ENCODE results near the gene CCDC159. TPM values are rescaled to one million over a fixed set of nuclear protein-coding genes. Genes with fewer than 3 reads are reported as not detected.
"Not testable (repeated sequence)": the region's sequence is repeated elsewhere in the genome, so short reads cannot be mapped to it uniquely, and the experiment has no call there.

CCDC159 gene
- total and polyA plus RNA-seq, 8 donors, result 2.9 to 96.3 (median 55.3) TPM

DNA sequence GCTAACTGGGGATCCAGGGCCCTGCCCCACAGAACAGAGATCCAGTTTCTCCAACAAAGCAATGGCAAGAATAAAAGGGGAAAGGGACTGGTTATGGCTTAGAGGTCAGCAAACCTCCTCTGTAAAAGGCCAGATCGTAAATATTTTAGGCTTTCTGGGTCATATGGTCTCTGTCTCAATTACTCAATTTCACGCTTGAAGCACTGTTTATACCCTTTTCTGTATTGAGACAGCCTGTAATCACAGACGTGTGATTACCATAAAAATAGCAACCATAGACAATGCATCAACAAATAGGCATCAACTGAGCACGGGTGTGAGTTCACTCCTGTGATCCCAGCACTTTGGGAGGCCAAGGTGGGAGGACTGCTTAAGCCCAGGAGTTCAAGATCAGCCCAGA, 16.2 kb upstream of the CCDC159 start:
- H3K4me3 ChIP-seq, result no peak overlapping the region
- DNase-seq, result no peak
- TF ChIP-seq POLR2AphosphoS5 (IDR thresholded peaks at IDR 0.05) (no peak), CTCF (IDR thresholded peaks at IDR 0.05) (no peak), POLR2A (IDR thresholded peaks at IDR 0.05) (no peak), EP300 (IDR thresholded peaks at IDR 0.05) (no peak)
- H3K27ac ChIP-seq, result no peak overlapping the region
- intact Hi-C loops (cut with DNase I; ENCODE audit: low total_unique reads), result no loop called here
- H3K27me3 ChIP-seq, result no peaks in the 10 kb centered on the region
- WGBS, 5 donors, result 63 to 88% (median 83%) methylated on average over 4 of the region's 4 CpGs
- H3K4me1 ChIP-seq, result peaks cover 0 to 16% (median 2%) of the 10 kb centered on the region in 4 donors
- H3K36me3 ChIP-seq, result peaks cover 51 to 100% (median 100%) of the 10 kb centered on the region in 4 donors
- no peaks in the 10 kb centered on the region for H3K9me3 ChIP-seq

- TF ChIP-seq EP300 (IDR thresholded peaks at IDR 0.05) (no peak), POLR2A (IDR thresholded peaks at IDR 0.05) (no peak)
- peaks cover 63 to 100% (median 100%) of the 10 kb centered on the region in 4 donors for H3K36me3 ChIP-seq
- H3K27me3 ChIP-seq, result no peaks in the 10 kb centered on the region
- no peak for DNase-seq
- no peak overlapping the region for H3K4me3 ChIP-seq
- no peak overlapping the region for H3K27ac ChIP-seq
- peaks cover 0 to 6% (median 1%) of the 10 kb centered on the region in 4 donors for H3K4me1 ChIP-seq
- 60 to 77% (median 72%) methylated on average over 4 of the region's 4 CpGs for WGBS, 5 donors
- intact Hi-C loops (cut with DNase I; ENCODE audit: low total_unique reads), result no loop called here
- H3K9me3 ChIP-seq, result no peaks in the 10 kb centered on the region
These were observed 14.8 kb upstream of the CCDC159 start for GRCh38 chr19:11331502-11331901.

- Histone ChIP-seq H3K27ac (no peak overlapping the region), H3K4me1 (peaks cover 0 to 16% (median 12%) of the 10 kb centered on the region in 4 donors), H3K27me3 (no peaks in the 10 kb centered on the region), H3K4me3 (no peak overlapping the region), H3K36me3 (peaks cover 62 to 97% (median 95%) of the 10 kb centered on the region in 4 donors), H3K9me3 (no peaks in the 10 kb centered on the region)
- intact Hi-C loops (cut with DNase I; ENCODE audit: low total_unique reads), result no loop called here
- DNase-seq, result no peak
- no peak for TF ChIP-seq EP300 (IDR thresholded peaks at IDR 0.05)
- TF ChIP-seq CTCF (IDR thresholded peaks at IDR 0.05), result no peak
- no peak for TF ChIP-seq POLR2AphosphoS5 (IDR thresholded peaks at IDR 0.05)
- TF ChIP-seq POLR2A (IDR thresholded peaks at IDR 0.05), result no peak
- WGBS, 5 donors, result 93 to 99% (median 96%) methylated on average over 5 of the region's 5 CpGs
These were observed 13.5 kb upstream of the CCDC159 start for GRCh38 chr19:11332822-11333221.

GRCh38 chr19:11333838-11334237, 12.5 kb upstream of the CCDC159 start:
- Histone ChIP-seq H3K4me1 (peaks cover 9 to 26% (median 22%) of the 10 kb centered on the region in 4 donors), H3K36me3 (peaks cover 56 to 86% (median 85%) of the 10 kb centered on the region in 4 donors)
- H3K27ac ChIP-seq; H3K9me3 ChIP-seq; DNase-seq; H3K27me3 ChIP-seq; H3K4me3 ChIP-seq; intact Hi-C loops (cut with DNase I; ENCODE audit: low total_unique reads): not testable (repeated sequence)
- WGBS, 5 donors, result 79 to 89% (median 84%) methylated on average over 9 of the region's 9 CpGs

DNA sequence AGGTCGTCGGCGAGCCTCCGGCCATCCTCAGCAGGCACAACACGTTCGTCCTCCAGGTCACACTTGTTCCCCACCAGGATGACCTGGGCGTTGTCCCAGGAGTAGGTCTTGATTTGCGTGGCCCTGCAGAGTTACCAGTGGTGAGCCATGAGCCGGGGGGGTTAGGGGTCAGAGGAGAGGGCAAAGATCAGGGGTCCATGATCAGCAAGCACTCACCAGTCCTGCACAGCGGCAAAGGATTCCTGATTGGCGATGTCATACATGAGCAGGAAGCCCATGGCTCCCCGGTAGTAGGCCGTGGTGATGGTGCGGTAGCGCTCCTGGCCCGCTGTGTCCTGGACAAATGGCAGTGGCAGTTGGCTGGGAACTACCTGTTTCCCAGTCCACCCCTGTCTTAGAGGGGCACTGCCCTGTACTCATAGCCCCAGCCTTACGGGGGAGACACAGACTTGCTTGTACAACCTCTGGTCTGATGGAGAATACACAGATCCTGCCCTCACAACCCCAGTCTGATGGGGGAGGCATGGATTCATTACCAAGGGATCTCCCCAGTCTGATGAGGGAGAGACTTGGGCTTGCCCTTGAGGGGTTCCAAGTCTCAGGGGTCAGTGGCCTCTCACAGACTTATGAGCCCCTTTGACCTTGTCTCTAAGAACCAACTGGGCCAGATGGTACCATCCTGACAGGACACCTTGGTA, 10.7 kb upstream of the CCDC159 start:
- Histone ChIP-seq H3K4me1 (peaks cover 15 to 36% (median 32%) of the 10 kb centered on the region in 4 donors), H3K9me3 (no peaks in the 10 kb centered on the region), H3K27me3 (no peaks in the 10 kb centered on the region), H3K4me3 (no peak overlapping the region), H3K27ac (no peak overlapping the region), H3K36me3 (peaks cover 44 to 69% (median 67%) of the 10 kb centered on the region in 4 donors)
- no peak for TF ChIP-seq EP300 (IDR thresholded peaks at IDR 0.05)
- no peak for TF ChIP-seq POLR2AphosphoS5 (IDR thresholded peaks at IDR 0.05)
- no peak for TF ChIP-seq POLR2A (IDR thresholded peaks at IDR 0.05)
- TF ChIP-seq CTCF (IDR thresholded peaks at IDR 0.05), result no peak
- 92 to 96% (median 95%) methylated on average over 8 to 17 of the region's 17 CpGs for WGBS, 5 donors
- no peak for DNase-seq
- intact Hi-C loops (cut with DNase I; ENCODE audit: low total_unique reads), result no loop called here
